ENCODE measurements around the gene MARCHF2. TPM values are rescaled to one million over a fixed set of nuclear protein-coding genes. Genes with fewer than 3 reads are reported as not detected.
A peak's percentile ranks its signal among the peaks of the same experiment; 100 is the strongest.

Gene MARCHF2
- total RNA-seq, 1 experiment from 2014 or later: 27.5 TPM

DNA sequence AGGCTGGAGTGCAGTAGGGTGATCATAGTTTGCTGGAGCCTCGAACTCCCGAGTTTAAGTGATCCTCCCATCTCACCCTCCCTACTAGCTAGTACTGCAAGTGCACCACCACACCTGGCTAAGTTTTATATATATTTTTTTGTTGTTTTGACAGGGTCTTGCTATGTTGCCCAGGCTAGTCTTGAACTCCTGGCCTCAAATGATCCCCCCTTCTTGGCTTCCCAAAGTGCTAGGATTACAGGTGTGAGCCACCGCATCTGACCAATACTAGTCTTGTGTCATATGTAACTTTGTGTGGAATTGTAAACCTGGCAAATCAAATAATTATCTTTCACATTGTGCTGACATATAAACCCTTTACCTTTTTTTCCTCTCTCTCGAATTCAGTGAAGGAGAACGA lies 41.9 kb downstream of the MARCHF2 start:
- Histone ChIP-seq H3K27me3 (ENCODE audit: insufficient read depth, low read length) (no peaks in the 10 kb centered on the region), H3K14ac (ENCODE audit: insufficient read depth, low read length) (no peak overlapping the region), H2AFZ (ENCODE audit: low read length) (no peak overlapping the region), H4K5ac (ENCODE audit: insufficient read length, low read depth, low read length) (no peak overlapping the region), H3K79me1 (ENCODE audit: insufficient read depth, low read depth, low read length, poor library complexity, severe bottlenecking) (no peaks in the 10 kb centered on the region), H3K4me1 (ENCODE audit: insufficient read depth, low read length) (peaks cover 3% of the 10 kb centered on the region), H3T11ph (ENCODE audit: low read length) (no peak overlapping the region), H3K4me2 (ENCODE audit: insufficient read depth, insufficient read length, low read length) (no peak overlapping the region), H2BK20ac (ENCODE audit: low read depth, low read length, poor library complexity, severe bottlenecking) (no peak overlapping the region), H2BK5ac (ENCODE audit: insufficient read length, low read length) (no peak overlapping the region), H3K27ac (ENCODE audit: insufficient read length, low read depth, low read length) (no peak overlapping the region), H3K9me3 (ENCODE audit: control insufficient read depth, low read depth, low read length) (no peaks in the 10 kb centered on the region), H2BK120ac (ENCODE audit: low read depth, low read length, poor library complexity, severe bottlenecking) (no peak overlapping the region), H3K23ac (ENCODE audit: insufficient read length, low read depth, low read length) (no peak overlapping the region), H3K4ac (ENCODE audit: low read depth, low read length) (no peak overlapping the region), H3K9ac (ENCODE audit: extremely low read depth, insufficient read length, low read length) (no peak overlapping the region), H4K20me1 (ENCODE audit: control insufficient read depth, insufficient read depth, insufficient read length) (peaks cover 1% of the 10 kb centered on the region), H2BK15ac (ENCODE audit: low read depth, low read length) (no peak overlapping the region), H3K79me2 (ENCODE audit: insufficient read depth, low read length) (peaks cover 90% of the 10 kb centered on the region), H4K8ac (replicated peaks; ENCODE audit: insufficient read length, low read depth, low read length) (no peak overlapping the region), H3K18ac (ENCODE audit: insufficient read length, low read depth, low read length) (no peak overlapping the region), H3K56ac (ENCODE audit: insufficient read length, low read depth, low read length) (no peak overlapping the region), H2BK12ac (ENCODE audit: insufficient read length, low read depth, low read length) (no peak overlapping the region), H2AK5ac (ENCODE audit: insufficient read length, low read length) (no peak overlapping the region), H4K91ac (ENCODE audit: insufficient read length, low read depth, low read length) (no peak overlapping the region), H3K23me2 (ENCODE audit: insufficient read length, low read depth, low read length, poor library complexity, severe bottlenecking) (no peaks in the 10 kb centered on the region)
- WGBS (ENCODE audit: extremely low coverage, insufficient read length, low lambda C conversion rate): no CpG with 5 or more reads among the region's 5 CpGs
- TF ChIP-seq, protein P1, sequence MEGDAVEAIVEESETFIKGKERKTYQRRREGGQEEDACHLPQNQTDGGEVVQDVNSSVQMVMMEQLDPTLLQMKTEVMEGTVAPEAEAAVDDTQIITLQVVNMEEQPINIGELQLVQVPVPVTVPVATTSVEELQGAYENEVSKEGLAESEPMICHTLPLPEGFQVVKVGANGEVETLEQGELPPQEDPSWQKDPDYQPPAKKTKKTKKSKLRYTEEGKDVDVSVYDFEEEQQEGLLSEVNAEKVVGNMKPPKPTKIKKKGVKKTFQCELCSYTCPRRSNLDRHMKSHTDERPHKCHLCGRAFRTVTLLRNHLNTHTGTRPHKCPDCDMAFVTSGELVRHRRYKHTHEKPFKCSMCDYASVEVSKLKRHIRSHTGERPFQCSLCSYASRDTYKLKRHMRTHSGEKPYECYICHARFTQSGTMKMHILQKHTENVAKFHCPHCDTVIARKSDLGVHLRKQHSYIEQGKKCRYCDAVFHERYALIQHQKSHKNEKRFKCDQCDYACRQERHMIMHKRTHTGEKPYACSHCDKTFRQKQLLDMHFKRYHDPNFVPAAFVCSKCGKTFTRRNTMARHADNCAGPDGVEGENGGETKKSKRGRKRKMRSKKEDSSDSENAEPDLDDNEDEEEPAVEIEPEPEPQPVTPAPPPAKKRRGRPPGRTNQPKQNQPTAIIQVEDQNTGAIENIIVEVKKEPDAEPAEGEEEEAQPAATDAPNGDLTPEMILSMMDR (conservative IDR thresholded peaks at IDR 0.05): no peak
- no peak for DNase-seq
- H3K27ac Mint-ChIP-seq: peak overlapping the region in 2 of 3 experiments; percentile 17 to 21; a peak in 1 of 7 replicates
- H3K9me3 Mint-ChIP-seq: no peaks in the 10 kb centered on the region
- no peaks in the 10 kb centered on the region for H3K27me3 Mint-ChIP-seq (ENCODE audit: low read depth)
- H3K36me3 Mint-ChIP-seq (ENCODE audit: insufficient read depth in 1 of 3, low read depth in 3 of 3): peaks cover 33 to 69% (median 68%) of the 10 kb centered on the region in 3 experiments; a peak in 6 of 7 replicates
- no peak overlapping the region for H3K4me3 Mint-ChIP-seq
- peaks cover 82 to 86% of the 10 kb centered on the region in 2 experiments for H3K4me1 Mint-ChIP-seq

Data from H9 (cell line).